GM20431 (cell line): ENCODE results near the gene SLC37A1.

ENCODE experiments used
- in situ Hi-C: fragments of 300-500 bp; cut with MseI, MboI; formaldehyde crosslinking; loops from one replicate; pipeline ENCODE4 v1.15.0; 2020; ENCODE audit warnings: low sequenced_read_pairs; ENCODE audit not compliant: unreplicated experiment

SLC37A1 gene

DNA sequence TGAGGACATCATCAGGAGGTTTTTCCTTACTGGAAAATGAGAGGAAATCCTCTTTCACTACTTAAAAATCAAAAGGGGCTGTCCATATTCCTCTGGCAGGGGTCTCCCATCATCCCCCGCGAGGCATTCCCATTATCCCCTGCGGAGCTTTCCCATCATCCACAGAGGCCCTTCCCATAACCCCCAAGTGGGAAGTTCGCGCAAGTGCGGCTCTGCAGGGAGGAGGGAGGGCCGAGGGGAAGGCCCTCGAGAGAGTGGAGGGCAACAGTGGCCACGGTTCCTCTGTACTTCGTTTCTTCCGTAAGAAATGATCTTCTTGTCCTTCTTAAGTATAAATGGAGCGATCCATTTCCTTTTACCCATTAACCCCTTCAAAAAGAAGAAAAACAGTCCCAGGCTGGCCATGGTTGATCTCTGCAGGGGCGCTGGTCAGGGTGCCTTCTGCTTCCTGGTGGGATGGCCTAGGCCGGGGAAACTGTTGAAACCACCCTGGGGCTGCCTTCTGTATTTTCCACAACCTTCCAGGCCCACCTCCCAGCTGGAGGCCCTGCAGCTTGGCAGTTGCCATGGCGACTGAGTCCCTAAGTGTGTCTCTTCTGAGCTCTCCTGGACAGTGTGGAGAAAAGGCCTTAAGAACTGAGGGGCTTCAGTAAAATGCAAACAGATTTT is 14.1 kb upstream of the SLC37A1 start:
- in situ Hi-C loops = no loop called here

DNA sequence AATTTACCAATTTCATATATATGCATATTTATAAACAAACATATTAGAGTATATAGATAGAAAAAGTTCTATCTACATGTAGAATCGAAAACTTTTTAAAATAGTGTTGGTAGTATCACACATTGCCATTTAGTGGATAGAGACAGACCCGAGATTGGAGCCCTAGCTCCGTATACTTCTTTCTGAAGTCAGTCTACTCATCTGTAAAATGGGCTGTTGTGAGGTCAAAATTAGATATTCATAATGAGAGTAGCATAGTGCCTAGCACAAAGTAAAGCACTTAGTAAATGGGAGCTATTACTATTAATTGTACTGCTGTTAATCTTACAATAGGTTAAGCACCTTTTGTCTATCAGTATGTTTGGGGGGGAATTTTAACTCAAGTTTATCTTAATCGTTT is 13.4 kb upstream of the SLC37A1 start:
- in situ Hi-C loops = no loop called here

GRCh38 chr21:42500736-42501135 is 12.9 kb upstream of the SLC37A1 start:
- in situ Hi-C loops = no loop called here

GRCh38 chr21:42503711-42504110 is 9.9 kb upstream of the SLC37A1 start:
- in situ Hi-C loops = no loop called here

DNA sequence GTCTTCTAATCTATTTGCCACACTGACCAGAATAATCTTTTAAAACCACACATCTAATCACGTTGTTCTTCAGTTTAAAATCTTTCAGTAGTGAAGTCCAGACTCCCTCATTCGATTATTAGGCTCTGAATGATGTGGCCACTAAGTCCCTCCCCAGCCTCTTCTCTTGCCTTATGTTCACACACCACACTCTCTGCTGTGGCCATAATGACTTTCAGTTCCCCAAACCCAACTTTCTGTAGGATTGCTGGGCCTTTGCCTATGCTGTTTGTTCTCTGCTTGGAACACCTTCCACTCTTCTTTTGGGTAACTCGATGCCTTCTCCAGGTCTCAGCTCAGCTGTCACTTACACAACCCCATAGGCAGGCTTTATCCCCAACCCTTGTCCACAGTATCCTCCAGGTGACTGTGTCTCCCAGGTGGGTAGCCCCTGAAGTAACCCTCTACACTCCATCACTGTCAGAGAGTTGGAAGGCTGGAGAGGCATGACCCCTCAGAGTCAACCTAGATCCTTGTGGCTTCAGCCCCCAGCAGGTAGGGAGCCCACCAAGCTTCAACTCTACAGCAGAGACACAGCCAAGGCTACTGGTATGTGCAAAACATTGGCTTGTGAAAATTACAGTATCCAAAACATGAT is 8.4 kb upstream of the SLC37A1 start:
- in situ Hi-C loops = no loop called here

- in situ Hi-C loops = no loop called here
Observed at GRCh38 chr21:42507418-42507817, 6.2 kb upstream of the SLC37A1 start.

GRCh38 chr21:42508371-42508770 is 5.3 kb upstream of the SLC37A1 start:
- in situ Hi-C loops = no loop called here

GRCh38 chr21:42509244-42509643 is 4.4 kb upstream of the SLC37A1 start:
- in situ Hi-C loops = no loop called here

DNA sequence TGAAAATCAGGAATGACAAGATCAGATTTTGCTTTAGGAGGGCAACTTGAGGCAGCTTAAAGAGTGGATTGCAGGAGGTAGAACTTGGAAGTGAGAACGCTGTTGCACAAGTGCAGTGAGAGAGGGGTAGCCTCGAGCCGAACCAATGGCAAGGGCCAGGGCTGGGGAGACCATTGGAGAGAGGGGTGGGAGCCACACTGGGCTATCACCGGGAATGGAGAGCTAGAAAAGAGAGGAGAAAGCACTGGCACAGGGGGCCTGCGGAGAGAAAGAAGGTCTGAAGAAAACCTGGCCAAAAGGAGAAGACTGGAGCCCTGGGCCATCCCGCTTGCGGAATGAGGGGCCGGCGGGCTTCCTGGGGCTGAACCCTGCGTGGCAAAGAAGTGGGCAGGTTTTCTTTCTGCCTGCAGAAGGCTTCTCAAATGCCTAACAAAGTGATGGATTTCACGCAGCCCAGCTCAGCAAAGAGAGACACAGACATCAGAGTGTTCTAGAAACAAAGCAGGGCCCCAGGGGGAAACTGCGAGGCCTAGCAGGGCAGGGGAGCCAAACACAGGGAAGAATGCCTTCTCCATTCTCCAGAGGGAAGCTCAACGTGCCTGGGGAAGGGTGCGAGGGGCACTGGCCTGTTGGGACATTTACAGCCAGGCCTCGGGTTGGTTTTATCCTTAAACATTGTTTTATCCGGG is 1.2 kb upstream of the SLC37A1 start:
- in situ Hi-C loops = no loop called here

DNA sequence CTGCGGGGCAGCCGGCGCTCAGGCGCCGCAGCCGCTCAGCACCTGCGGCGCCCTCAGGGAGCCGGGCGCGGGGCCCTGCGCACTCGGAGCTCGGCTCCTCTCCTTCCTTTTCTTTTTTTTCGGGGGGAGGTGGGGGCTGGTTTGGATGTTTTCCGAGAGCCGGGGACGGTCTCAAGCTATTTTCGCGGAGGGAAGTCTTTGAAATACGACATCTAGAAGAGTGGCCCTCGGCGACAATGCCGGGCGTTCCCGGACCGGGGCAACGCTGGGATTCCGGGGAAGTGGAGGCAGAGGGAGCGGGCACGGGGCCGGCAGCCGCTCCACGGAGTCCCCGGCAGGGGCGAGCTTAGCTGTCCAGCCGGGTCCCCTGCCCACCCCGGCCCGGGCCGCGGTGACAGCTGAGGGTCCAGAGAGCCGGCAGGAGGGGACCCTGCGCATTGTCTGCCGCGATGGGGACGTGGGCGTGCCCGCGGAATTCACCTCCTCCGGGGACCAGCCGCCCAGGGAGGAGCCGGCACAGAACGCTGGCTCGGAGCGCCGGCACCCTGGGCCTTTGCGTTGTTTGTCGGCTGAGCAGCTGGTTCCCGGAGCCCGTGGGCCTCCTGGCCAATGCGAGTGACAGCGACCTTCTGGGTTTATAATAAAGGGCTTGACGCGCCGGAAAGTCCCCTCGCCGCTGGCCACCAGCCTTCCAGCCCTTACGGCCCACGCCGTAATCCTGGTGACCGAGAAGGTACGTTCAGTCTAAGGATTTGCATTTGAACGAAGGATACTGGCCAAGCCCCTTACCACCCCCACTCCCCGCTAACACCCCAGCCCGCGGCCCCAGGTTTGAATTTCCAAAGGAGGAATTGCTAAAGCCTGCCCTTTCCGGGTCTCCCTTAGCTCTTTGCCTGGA is 582 bp downstream of the SLC37A1 start:
- in situ Hi-C loops = no loop called here

- in situ Hi-C loops = no loop called here
Observed at GRCh38 chr21:42514883-42515228, 1.2 kb downstream of the SLC37A1 start.

DNA sequence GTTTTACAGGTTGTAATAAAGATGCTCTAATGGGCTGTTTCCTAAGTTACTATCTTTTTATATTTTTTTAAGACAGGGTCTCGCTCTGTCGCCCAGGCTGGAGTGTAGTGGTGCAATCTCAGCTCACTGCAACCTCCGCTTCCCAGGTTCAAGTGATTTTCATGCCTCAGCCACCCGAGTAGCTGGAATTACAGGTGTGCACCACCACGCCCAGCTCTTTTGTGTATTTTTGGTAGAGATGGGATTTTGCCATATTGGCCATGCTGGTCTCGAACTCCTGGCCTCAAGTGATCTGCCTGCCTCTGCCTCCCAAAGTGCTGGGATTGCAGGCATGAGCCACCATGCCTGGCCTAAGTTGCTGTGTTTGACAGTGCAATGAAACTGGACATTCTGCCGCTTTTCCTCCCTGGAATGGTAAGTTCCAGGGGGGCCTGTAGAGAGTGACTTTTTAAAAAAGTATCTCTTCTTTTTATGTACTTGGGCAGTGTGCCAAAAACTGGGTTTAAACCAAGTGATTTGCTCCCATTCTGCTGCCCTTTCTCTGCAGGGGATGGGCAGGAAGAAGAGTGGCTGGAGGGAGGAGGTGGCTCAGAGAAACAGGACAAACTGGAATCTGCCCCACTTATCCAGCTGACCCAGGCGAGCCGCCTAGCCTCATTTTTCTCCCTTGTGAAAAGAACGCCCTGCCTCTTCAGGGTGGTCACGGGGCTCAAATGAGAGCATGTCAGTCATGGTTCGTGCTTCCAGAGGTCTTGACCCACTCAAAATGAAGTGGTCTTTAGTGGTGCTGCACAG is 2.3 kb downstream of the SLC37A1 start:
- in situ Hi-C loops = no loop called here

DNA sequence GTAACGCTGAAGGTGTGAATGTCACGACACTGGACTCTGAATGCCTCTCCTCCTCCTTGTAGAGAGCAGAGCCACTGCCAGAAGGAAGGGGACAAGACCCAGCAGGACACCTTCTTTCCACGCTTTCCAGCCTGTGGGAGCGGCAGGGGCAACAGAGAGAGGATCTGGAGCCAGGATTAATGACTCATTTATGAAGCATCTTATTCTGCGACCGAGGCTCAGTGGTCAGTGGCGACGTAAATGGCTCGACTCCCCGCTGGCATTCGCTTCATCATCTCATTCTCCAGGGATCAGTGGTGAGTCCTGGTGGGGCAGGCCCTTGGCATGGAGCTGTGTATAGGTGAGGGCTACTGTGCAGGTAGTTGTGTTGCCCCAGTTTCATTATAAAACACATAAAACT is 4.6 kb downstream of the SLC37A1 start:
- in situ Hi-C loops = no loop called here

DNA sequence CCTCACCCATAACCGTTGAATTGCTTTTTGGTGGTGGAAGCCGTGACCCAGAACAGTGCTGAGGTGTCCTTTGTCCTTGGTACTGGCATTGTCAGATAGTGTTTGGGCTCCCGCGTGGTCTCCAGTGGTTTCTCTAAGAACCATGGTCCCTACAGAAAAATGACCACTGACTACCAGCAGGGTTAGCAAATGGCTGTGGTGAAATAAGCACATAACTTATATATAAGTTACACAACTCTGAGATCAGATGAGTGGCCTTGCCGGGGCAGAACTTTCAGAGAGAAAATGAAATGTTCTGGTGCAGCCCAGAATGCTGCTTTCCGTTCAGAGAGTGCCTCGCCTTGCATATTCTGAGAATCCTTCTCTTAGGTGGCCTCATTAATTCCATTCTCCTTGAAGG is 5.0 kb downstream of the SLC37A1 start:
- in situ Hi-C loops = no loop called here

DNA sequence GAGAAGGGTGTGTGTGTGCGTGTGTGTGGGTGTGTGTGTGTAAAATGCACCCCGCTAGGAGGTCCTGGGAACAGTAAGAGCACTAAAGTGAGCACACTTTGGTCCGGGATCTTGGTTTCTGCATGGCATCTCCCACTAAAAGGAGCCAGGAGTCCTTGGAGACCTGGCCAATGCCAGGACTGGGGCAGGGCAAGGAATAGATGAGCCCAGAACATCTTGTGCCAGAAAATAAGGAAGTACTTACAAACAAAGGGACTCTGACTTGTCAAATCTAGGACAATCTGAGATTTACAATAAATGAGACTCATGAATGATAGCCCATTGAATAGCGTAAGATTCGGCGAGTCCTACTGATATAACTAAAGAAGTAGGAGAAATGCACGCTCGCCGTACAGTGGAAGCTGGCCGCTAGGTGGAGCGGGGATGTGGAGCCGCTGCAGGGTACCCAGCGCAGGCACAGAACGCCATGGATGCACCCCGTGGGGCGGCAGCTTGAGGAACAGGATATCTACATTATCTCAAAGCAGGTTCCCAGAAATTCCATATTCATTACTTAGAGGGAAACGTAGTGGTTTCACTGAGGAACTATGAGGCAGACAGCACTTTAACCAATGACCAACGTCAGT is 7.1 kb downstream of the SLC37A1 start:
- in situ Hi-C loops = no loop called here

DNA sequence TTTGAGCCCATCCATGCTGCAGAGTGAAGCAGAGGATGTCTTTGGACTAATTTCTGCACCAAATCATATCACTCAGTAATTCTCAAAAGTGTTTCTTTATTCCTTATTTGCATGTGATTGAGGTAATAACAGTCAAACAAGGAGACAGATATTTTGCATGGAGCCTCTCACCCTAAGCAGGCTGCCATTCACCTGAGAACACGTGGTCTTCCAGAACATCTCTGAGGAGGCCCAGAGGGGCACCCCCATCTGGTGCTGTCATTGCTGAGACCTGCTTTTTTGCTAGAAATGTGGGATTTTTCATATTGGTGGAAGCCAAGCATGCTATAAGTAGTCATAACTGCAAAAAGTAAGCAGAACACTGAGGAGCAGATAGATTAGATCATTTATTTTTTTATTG is 7.7 kb downstream of the SLC37A1 start:
- in situ Hi-C loops = no loop called here

- in situ Hi-C loops = no loop called here
Observed at GRCh38 chr21:42521805-42522204, 8.2 kb downstream of the SLC37A1 start.

GRCh38 chr21:42522271-42522670 is 8.6 kb downstream of the SLC37A1 start:
- in situ Hi-C loops = no loop called here

DNA sequence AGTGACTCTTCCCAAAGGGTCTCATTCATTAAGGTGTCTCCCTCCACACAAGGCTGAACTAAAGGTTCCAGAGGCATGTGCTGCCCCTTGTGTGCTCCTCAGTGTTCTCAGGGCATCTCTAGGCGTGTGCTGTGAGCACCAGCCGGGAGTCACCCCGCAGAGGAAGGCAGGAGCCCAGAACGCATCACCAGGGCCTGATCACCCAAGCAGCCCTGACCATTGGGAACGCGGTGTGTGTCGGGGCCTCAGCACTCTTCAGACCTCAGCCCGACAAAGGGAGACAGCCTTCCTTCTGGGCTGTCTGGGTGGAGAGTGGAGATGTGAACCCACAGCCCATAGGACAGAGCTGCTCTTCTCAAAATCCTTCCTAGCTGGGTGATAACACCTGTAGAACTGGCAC is 9.1 kb downstream of the SLC37A1 start:
- in situ Hi-C loops = no loop called here
